Measurements from ENCODE around the gene SCAI.

The SCAI gene

DNA sequence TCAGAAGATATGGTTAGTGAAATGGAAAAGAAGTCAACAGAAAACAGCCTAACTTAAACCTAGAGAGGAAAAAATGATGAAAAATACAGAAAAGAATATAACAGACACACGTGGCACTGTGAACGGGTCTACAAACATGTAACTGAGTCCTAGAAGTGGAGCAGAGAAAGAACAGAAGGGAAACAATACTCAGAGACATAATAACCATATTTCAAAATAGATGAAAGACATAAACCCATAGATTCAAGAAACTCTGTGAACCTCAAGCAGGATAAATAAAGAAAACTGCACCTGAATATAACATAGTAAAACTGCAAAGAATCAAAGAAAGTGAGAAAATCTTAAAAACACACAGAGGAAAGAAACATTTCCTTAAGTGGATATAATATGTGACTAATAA lies 134.7 kb downstream of the SCAI start:
- DNase-seq (ENCODE audit: insufficient read length, low spot score) (no peak), FAIRE-seq (no peak)
- TF ChIP-seq, protein P1, sequence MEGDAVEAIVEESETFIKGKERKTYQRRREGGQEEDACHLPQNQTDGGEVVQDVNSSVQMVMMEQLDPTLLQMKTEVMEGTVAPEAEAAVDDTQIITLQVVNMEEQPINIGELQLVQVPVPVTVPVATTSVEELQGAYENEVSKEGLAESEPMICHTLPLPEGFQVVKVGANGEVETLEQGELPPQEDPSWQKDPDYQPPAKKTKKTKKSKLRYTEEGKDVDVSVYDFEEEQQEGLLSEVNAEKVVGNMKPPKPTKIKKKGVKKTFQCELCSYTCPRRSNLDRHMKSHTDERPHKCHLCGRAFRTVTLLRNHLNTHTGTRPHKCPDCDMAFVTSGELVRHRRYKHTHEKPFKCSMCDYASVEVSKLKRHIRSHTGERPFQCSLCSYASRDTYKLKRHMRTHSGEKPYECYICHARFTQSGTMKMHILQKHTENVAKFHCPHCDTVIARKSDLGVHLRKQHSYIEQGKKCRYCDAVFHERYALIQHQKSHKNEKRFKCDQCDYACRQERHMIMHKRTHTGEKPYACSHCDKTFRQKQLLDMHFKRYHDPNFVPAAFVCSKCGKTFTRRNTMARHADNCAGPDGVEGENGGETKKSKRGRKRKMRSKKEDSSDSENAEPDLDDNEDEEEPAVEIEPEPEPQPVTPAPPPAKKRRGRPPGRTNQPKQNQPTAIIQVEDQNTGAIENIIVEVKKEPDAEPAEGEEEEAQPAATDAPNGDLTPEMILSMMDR (IDR thresholded peaks at IDR 0.05; ENCODE audit: insufficient read depth, missing control alignments) = no peak

DNA sequence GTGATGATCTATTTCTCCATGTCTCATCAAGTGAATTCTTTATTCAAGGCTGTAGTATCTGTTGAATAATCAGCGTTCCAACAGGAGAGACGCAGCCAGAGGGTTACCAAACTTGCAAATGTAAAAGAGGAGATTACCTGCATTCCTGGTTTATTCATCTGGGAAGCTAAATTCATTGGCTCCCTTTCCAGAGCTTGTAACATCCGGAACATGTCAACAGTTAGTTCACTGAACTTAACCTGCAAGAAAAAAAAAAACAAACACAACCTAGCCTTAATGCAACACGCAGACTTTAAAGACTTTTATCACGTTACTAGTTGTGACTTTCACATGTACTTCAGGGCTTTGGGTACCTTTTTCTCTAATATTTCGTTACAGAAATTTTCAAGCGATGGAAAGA lies 140.0 kb downstream of the SCAI start:
- TF ChIP-seq, protein P1 (IDR thresholded peaks at IDR 0.05; ENCODE audit: insufficient read depth, missing control alignments) = no peak
- no peak for DNase-seq (ENCODE audit: insufficient read length, low spot score)
- no peak for FAIRE-seq

DNA sequence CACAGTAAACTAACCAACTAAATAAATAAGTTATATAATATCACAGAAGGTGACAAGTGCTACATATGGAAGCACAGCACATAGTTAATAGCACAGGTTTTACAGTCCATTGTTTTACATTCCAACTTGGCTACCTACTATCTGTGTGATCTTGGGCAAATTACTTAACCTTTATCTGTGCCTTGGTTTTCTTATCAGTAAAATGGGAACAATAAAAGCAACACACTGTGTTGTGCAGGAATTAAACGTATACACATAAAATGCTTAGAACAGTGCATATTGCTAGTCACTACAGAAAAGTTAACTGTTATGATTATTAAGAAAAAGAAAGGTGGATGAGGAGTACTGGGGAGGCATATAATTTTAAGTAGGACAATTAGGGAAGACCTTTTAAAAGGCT lies 159.6 kb downstream of the SCAI start:
- FAIRE-seq (no peak), DNase-seq (ENCODE audit: insufficient read length, low spot score) (no peak)
- TF ChIP-seq, protein P1 (IDR thresholded peaks at IDR 0.05; ENCODE audit: insufficient read depth, missing control alignments) = no peak

DNA sequence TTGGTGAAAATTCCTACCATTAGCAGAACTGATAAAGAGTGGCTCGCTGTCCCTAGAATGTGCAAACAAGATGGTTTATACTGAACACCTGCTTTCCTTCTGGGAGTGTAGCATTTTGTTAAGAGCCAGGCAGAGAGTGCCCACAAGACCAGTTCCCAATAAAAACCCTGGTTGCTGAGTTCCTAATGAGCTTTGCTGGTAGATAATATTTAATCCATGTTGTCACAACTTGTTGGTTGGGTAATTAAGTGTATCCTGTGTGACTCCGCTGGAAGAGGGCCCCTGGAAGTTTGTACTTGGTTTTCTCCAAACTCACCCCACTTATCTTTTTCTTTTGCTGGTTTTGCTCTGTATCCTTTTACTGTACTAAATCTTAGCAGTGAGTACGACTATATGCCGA lies 162.9 kb downstream of the SCAI start:
- TF ChIP-seq, protein P1 (IDR thresholded peaks at IDR 0.05; ENCODE audit: insufficient read depth, missing control alignments) = no peak
- DNase-seq (ENCODE audit: insufficient read length, low spot score) (no peak), FAIRE-seq (no peak)

DNA sequence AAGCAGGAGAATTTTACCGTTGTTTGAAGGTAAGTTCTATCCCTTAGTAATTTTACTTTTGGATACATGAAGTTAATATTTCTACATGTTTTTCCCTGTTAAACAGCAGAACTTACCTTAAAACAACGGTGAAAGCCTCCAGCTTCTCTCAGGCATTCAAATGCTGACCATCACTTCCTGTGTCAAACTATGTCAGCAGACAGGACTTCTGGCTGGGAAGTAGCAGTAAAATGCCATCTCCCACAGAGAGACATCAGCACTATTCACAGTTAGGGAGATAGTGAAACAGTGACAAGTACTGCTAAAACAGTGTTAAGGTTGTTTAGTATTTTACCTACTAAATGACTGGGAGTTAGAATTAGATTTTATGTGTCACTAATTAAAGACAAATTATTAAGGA lies 168.2 kb downstream of the SCAI start:
- TF ChIP-seq, protein P1 (IDR thresholded peaks at IDR 0.05; ENCODE audit: insufficient read depth, missing control alignments) = no peak
- FAIRE-seq = no peak
- no peak for DNase-seq (ENCODE audit: insufficient read length, low spot score)

DNA sequence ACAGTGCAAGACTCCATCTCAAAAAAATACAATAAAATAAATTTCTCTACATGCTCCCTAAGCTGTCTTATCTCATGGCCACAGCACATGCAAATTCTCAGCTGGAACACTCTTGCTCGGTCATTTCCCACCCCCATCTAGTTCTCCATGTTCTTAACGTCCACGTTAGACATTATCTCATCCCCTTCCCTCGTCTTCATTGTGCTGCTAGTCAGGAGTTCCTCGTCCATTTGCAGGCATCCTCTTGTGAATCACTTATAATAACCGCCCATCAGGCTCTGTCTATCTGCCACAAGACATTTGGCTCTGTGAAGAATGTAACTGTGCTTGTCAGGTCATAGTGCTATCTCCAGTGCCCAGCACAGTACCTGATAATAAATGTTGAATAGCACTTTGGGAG lies 169.5 kb downstream of the SCAI start:
- TF ChIP-seq, protein P1 (IDR thresholded peaks at IDR 0.05; ENCODE audit: insufficient read depth, missing control alignments) = no peak
- FAIRE-seq = no peak
- DNase-seq (ENCODE audit: insufficient read length, low spot score) = no peak

DNA sequence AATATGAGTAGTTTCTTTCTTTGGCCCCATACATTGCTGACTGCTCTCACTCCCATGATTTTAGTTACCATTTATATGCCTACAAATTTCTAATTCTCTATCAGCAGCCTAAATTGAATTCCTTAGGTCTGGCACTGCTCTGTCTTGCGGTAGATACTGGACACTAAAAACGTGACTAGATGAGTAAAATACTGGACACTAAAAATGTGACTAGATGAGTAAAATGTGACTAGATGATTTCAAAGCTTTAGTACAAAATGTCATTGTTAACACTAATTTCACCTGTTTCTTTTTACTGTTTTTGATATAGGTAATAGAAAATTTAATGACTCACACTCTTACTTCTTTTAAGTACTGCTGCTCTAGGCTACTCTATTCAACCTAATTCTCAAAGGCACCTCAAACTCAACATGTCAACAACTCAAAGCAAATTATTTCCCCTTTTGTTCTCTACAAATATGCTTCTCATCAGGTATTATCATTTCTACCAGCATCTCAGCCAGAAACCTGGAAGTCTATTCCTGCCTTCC lies 171.0 kb downstream of the SCAI start:
- TF ChIP-seq, protein P1 (IDR thresholded peaks at IDR 0.05; ENCODE audit: insufficient read depth, missing control alignments) = no peak
- FAIRE-seq = no peak
- no peak for DNase-seq (ENCODE audit: insufficient read length, low spot score)

Measured in D721Med (cell line).